Endothelial cell of umbilical vein (primary cell): ENCODE results near the gene ELMO1. TPM values are rescaled to one million over a fixed set of nuclear protein-coding genes. Genes with fewer than 3 reads are reported as not detected.

Experiments
- BruUV-seq: library from RNA; stranded (reverse); fragments of 400-500 nt; replicated peaks from 2 replicates; lab custom pipeline; 2021; lab: Mats Ljungman, UMichigan
- CTCF ChIA-PET: fragments of 300-600, 350-600 bp; sonication (Branson Sonifier 250); formaldehyde crosslinking; loops from one replicate; lab custom pipeline; 2021; ENCODE audit warnings: antibody characterized with exemption, inconsistent platforms; lab: Charles Lee
- POLR2A ChIA-PET: fragments of 300-600, 350-600 bp; sonication (Branson Sonifier 250); formaldehyde crosslinking; loops from one replicate; lab custom pipeline; 2021; ENCODE audit warnings: antibody characterized with exemption, inconsistent platforms; lab: Charles Lee
- DNase-seq: peaks from one replicate; pipeline ENCODE4 v3.0.0-alpha.2; 2011; ENCODE audit warnings: low read depth, low spot score
- FAIRE-seq: peaks from 2 replicates; lab custom pipeline; 2011; peaks lifted over from hg19 to GRCh38; lab: Jason Lieb, UNC
- H2AFZ ChIP-seq: 2 replicates; pipeline ENCODE4 v1.6.0; 2012; ENCODE audit warnings: low read depth, low read length, control low read depth, inconsistent platforms
- H3K27ac ChIP-seq: 2 replicates; pipeline ENCODE4 v1.5.1; 2011; ENCODE audit warnings: low read depth, mild to moderate bottlenecking, control low read depth, low read length, moderate library complexity; ENCODE audit not compliant: insufficient read depth
- H3K27me3 ChIP-seq, 2 experiments: 2 replicates each; pipeline versions ENCODE4 v1.6.0 to v1.6.1; 2011; ENCODE audit warnings: low read length in 2 of 2, mixed read lengths in 1 of 2; ENCODE audit not compliant: control insufficient read depth in 2 of 2, insufficient read depth in 2 of 2
- H3K36me3 ChIP-seq, 2 experiments: 2 replicates in 1 of 2; 3 replicates in 1 of 2; pipeline ENCODE4 v1.5.1; 2011; ENCODE audit warnings: low read length in 2 of 2, mild to moderate bottlenecking in 1 of 2, moderate library complexity in 1 of 2; ENCODE audit not compliant: control insufficient read depth in 2 of 2, insufficient read depth in 2 of 2; ENCODE audit errors: extremely low read depth in 1 of 2
- H3K4me1 ChIP-seq: 3 replicates; pipeline ENCODE4 v1.5.1; 2011; ENCODE audit warnings: mild to moderate bottlenecking, low read length; ENCODE audit not compliant: control insufficient read depth, insufficient read depth; ENCODE audit errors: extremely low read depth
- H3K4me2 ChIP-seq: 2 replicates; pipeline ENCODE4 v1.6.1; 2011; ENCODE audit warnings: low read length, control low read depth, mixed read lengths; ENCODE audit not compliant: insufficient read depth
- H3K4me3 ChIP-seq, 3 experiments: fragments of 200-600 bp in 1 of 3; sonication (generic), shearing (Covaris generic) in 1 of 3; replicated peaks in 1 of 3; 2 replicates each; pipeline ENCODE4 v1.5.1; 2011 to 2016; ENCODE audit warnings: control low read depth in 3 of 3, low read length in 3 of 3, mild to moderate bottlenecking in 2 of 3, inconsistent platforms in 1 of 3, low read depth in 1 of 3, moderate library complexity in 1 of 3; ENCODE audit not compliant: insufficient read depth in 1 of 3
- H3K79me2 ChIP-seq: 2 replicates; pipeline ENCODE4 v1.6.0; 2012; ENCODE audit warnings: low read length, inconsistent platforms; ENCODE audit not compliant: control insufficient read depth, insufficient read depth
- H3K9ac ChIP-seq: replicated peaks from 2 replicates; pipeline ENCODE3; 2011; ENCODE audit warnings: low read length, control low read depth; ENCODE audit not compliant: insufficient read depth; ENCODE audit errors: extremely low read depth
- H3K9me1 ChIP-seq: replicated peaks from 3 replicates; pipeline ENCODE4 v1.6.0; 2011; ENCODE audit warnings: mild to moderate bottlenecking, low read length; ENCODE audit not compliant: control insufficient read depth, insufficient read depth; ENCODE audit errors: extremely low read depth
- H3K9me3 ChIP-seq: replicated peaks from 2 replicates; pipeline ENCODE4 v1.5.1; 2012; ENCODE audit warnings: low read length, inconsistent platforms; ENCODE audit not compliant: control insufficient read depth, insufficient read depth
- H4K20me1 ChIP-seq: replicated peaks from 2 replicates; pipeline ENCODE3; 2011; ENCODE audit warnings: mild to moderate bottlenecking, low read length; ENCODE audit not compliant: control insufficient read depth, insufficient read depth; ENCODE audit errors: extremely low read depth
- CTCF ChIP-seq, 2 donors: IDR thresholded peaks; 1 replicate in 1 of 2; 2 replicates in 1 of 2; pipeline ENCODE4 v1.5.1; 2011; ENCODE audit warnings: low read length in 2 of 2, mild to moderate bottlenecking in 2 of 2, moderate library complexity in 2 of 2, control low read depth in 1 of 2, inconsistent platforms in 1 of 2, low read depth in 1 of 2; ENCODE audit not compliant: insufficient read depth in 1 of 2; ENCODE audit errors: extremely low read depth in 1 of 2
- EZH2 ChIP-seq: IDR thresholded peaks from 2 replicates; pipeline ENCODE4 v1.6.1; 2012; ENCODE audit warnings: borderline replicate concordance, low read depth, mild to moderate bottlenecking, moderate library complexity, low read length, inconsistent platforms; ENCODE audit not compliant: severe bottlenecking
- FOS ChIP-seq: IDR thresholded peaks from 2 replicates; pipeline ENCODE4 v1.6.1; 2011; ENCODE audit warnings: mild to moderate bottlenecking, low read length, moderate library complexity, borderline replicate concordance; ENCODE audit not compliant: insufficient read depth
- GATA2 ChIP-seq: IDR thresholded peaks from 2 replicates; pipeline ENCODE4 v1.7.0; 2011; ENCODE audit warnings: low read depth, mild to moderate bottlenecking, moderate library complexity, mixed read lengths, low read length; ENCODE audit not compliant: insufficient read length, insufficient read depth
- JUN ChIP-seq: IDR thresholded peaks from 2 replicates; pipeline ENCODE4 v1.6.1; 2011; ENCODE audit warnings: borderline replicate concordance, low read depth; ENCODE audit not compliant: insufficient read length, insufficient read depth
- MAX ChIP-seq: IDR thresholded peaks from 2 replicates; pipeline ENCODE4 v1.6.1; 2011; ENCODE audit not compliant: insufficient read depth, insufficient read length
- MYC ChIP-seq: IDR thresholded peaks from one replicate; pipeline ENCODE4 v1.6.1; 2011; ENCODE audit warnings: mild to moderate bottlenecking, low read depth, low read length
- POLR2A ChIP-seq: IDR thresholded peaks from 2 replicates; pipeline ENCODE4 v1.6.1; 2012; ENCODE audit warnings: low read depth, mild to moderate bottlenecking, control low read depth, low read length
- POLR2AphosphoS5 ChIP-seq: IDR thresholded peaks from 2 replicates; pipeline ENCODE4 v1.6.1; 2012; ENCODE audit warnings: low read depth, mild to moderate bottlenecking, control low read depth, low read length, moderate library complexity; ENCODE audit not compliant: insufficient read depth
- dilution Hi-C: fragments of 300-500 bp; cut with MboI; formaldehyde crosslinking; loops from one replicate; pipeline ENCODE4 v1.15.0; 2019; ENCODE audit warnings: low sequenced_read_pairs; ENCODE audit not compliant: extremely low pct_ligation_motif_present
- intact Hi-C: fragments of 100-400 bp; cut with micrococcal nuclease; formaldehyde crosslinking; loops from one replicate; pipeline ENCODE4 v1.10.0; 2022
- polyA plus RNA-seq, 4 experiments: library from polyadenylated mRNA; depleted of rRNA in 3 of 4; stranded (reverse) in 3 of 4; unstranded in 1 of 4; fragments of >200 nt; gene quantifications; 2 replicates each; pipeline versions ENCODE4 v1.2.1 to v1.2.3, GENCODE V29; 2011 to 2012; ENCODE audit warnings: missing spikeins in 1 of 4
- total RNA-seq: library from RNA; stranded (reverse); gene quantifications from 2 replicates; pipeline ENCODE4 v1.2.3, GENCODE V29; 2021

Gene ELMO1
- total and polyA plus RNA-seq, 2 donors (not counting 3 experiments of a cell fraction or from before 2014, with no cell fraction given) = 17.0 to 30.6 TPM

- no TSS peak for BruUV-seq
- ChIA-PET POLR2A (interaction anchor here (1.3 kb wide), 1 partner anchor 16 kb away, joined by 4 read pairs; no protein-coding TSS in a partner anchor), CTCF (interaction anchor here (0.6 kb wide), 1 partner anchor 10 kb away, joined by 3 read pairs; no protein-coding TSS in a partner anchor)
- no peak for TF ChIP-seq JUN
- TF ChIP-seq POLR2A = no peak
- TF ChIP-seq FOS = no peak
- TF ChIP-seq EZH2 = no peak
- no peak for TF ChIP-seq MYC
- no peak for TF ChIP-seq MAX
- TF ChIP-seq GATA2 = no peak
- TF ChIP-seq CTCF (IDR thresholded peaks at IDR 0.05; ENCODE audit: extremely low read depth in 1 of 2, insufficient read depth in 1 of 2, low read depth in 1 of 2, low read length in 2 of 2) = no peak
- no peak for TF ChIP-seq POLR2AphosphoS5
- Histone ChIP-seq H3K9me1 (no peaks in the 10 kb centered on the region), H3K27me3 (no peaks in the 10 kb centered on the region), H2AFZ (no peak overlapping the region), H3K4me2 (no peak overlapping the region), H3K4me3 (no peak overlapping the region), H4K20me1 (no peaks in the 10 kb centered on the region), H3K9me3 (no peaks in the 10 kb centered on the region), H3K27ac (no peak overlapping the region), H3K9ac (no peak overlapping the region), H3K79me2 (no peaks in the 10 kb centered on the region), H3K36me3 (no peaks in the 10 kb centered on the region), H3K4me1 (peaks cover 12% of the 10 kb centered on the region)
- dilution Hi-C loops (no loop called here), intact Hi-C loops (loop anchor here (2.0 kb wide), 1 partner anchor 16 kb away; no protein-coding TSS in a partner anchor)
- FAIRE-seq = no peak
- no peak for DNase-seq
Measured at GRCh38 chr7:37392673-37393017, 56.0 kb downstream of the ELMO1 start.
